H1 (cell line): ENCODE data around the gene UVSSA. TPM values are rescaled to one million over a fixed set of nuclear protein-coding genes. Genes with fewer than 3 reads are reported as not detected.

Experiments used
- CHD2 ChIP-seq: IDR thresholded peaks from 2 replicates; pipeline ENCODE4 v1.6.1; 2012; ENCODE audit warnings: low read length, improper control_type of control experiment
- EP300 ChIP-seq, 2 experiments: IDR thresholded peaks; 1 replicate in 1 of 2; 2 replicates in 1 of 2; pipeline ENCODE4 v1.6.1; 2011 to 2012; ENCODE audit warnings: low read depth in 2 of 2, low read length in 2 of 2, mild to moderate bottlenecking in 2 of 2, borderline replicate concordance in 1 of 2, inconsistent platforms in 1 of 2, moderate library complexity in 1 of 2
- EZH2 ChIP-seq: fragments of 200-600 bp; sonication (generic); IDR thresholded peaks from 2 replicates; pipeline ENCODE4 v1.7.1; 2012; ENCODE audit warnings: low read depth, mild to moderate bottlenecking, moderate library complexity, low read length, inconsistent platforms; ENCODE audit not compliant: severe bottlenecking
- RBBP5 ChIP-seq: IDR thresholded peaks from 2 replicates; pipeline ENCODE4 v1.7.1; 2012; ENCODE audit warnings: low read depth, mild to moderate bottlenecking, inconsistent platforms, low read length, moderate library complexity, borderline replicate concordance
- SP1 ChIP-seq: IDR thresholded peaks from 2 replicates; pipeline ENCODE4 v1.6.1; 2011; ENCODE audit warnings: low read depth, low read length
- SUZ12 ChIP-seq: fragments of 200-600 bp; sonication (generic); IDR thresholded peaks from 2 replicates; pipeline ENCODE4 v1.6.1; 2012; ENCODE audit warnings: mild to moderate bottlenecking, inconsistent platforms, low read length, moderate library complexity, mixed read lengths
- polyA plus RNA-seq, 7 experiments: library from polyadenylated mRNA; depleted of rRNA in 3 of 7; stranded (reverse) in 5 of 7; unstranded in 2 of 7; fragments of >200 nt in 5 of 7; fragments of 200-250 nt in 2 of 7; gene quantifications; 1 replicate in 5 of 7; 2 replicates in 1 of 7; 4 replicates in 1 of 7; pipeline versions ENCODE4 v1.2.1 to v1.2.3, GENCODE V29; 2011 to 2013; ENCODE audit warnings: missing spikeins in 2 of 7, mixed read lengths in 2 of 7
- total RNA-seq: library from RNA; stranded (reverse); fragmentation: NEBNext Ultra II Directional; extraction: Animal tissue kit (Norgen Biotek cat#: 25700); gene quantifications from 2 replicates; pipeline ENCODE4 v1.2.1, GENCODE V29; 2021
- TF ChIP-seq, protein P1 (sequence below), 3 experiments: IDR thresholded peaks; 1 replicate in 2 of 3; 2 replicates in 1 of 3; pipeline versions ENCODE4 v1.5.1 to v1.6.1; 2011; ENCODE audit warnings: low read length in 3 of 3, mild to moderate bottlenecking in 3 of 3, inconsistent platforms in 2 of 3, low read depth in 1 of 3, moderate library complexity in 1 of 3; ENCODE audit not compliant: insufficient read depth in 1 of 3; ENCODE audit errors: control extremely low read depth in 1 of 3

Gene UVSSA
- total and polyA plus RNA-seq, 2 of the 8 experiments (the other 6 are each of a cell fraction or from before 2014, with no cell fraction given), result 14.5 to 19.4 TPM

DNA sequence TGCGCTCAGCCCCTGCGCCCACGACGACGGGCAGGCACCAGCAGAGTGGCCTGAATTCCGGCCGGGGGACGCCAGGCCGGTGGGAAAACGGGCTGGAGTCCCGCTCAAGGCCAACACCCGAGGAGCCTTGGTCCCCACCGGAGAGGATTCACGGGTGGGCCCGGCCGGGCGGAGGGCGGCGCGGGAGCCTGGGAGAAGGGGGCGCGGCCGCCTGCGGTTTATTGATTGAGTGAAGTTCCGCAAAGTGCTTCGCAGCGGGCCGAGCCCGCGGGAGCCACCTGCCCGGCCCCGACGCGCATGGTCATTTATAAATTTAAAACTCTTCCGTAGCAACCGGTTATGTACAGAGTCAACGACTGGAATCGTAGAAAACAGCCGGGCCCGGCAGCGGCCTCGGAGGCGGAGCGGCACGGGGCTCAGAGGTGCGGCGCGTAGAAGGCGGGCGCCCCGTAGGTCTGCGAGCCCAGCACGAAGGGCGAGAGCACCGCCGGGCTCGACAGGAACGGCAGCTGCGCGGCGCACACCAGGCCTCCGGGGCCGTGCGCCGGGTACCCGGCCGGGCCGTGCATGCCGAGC lies 55.6 kb downstream of the UVSSA start (continued):
- TF ChIP-seq RBBP5 (no peak), SUZ12 (peak; percentile 89), CHD2 (no peak), SP1 (no peak), EZH2 (peak; percentile 88), EP300 (IDR thresholded peaks at IDR 0.05; ENCODE audit: borderline replicate concordance in 1 of 2, low read depth in 2 of 2, low read length in 2 of 2) (no peak)
- TF ChIP-seq, protein P1, sequence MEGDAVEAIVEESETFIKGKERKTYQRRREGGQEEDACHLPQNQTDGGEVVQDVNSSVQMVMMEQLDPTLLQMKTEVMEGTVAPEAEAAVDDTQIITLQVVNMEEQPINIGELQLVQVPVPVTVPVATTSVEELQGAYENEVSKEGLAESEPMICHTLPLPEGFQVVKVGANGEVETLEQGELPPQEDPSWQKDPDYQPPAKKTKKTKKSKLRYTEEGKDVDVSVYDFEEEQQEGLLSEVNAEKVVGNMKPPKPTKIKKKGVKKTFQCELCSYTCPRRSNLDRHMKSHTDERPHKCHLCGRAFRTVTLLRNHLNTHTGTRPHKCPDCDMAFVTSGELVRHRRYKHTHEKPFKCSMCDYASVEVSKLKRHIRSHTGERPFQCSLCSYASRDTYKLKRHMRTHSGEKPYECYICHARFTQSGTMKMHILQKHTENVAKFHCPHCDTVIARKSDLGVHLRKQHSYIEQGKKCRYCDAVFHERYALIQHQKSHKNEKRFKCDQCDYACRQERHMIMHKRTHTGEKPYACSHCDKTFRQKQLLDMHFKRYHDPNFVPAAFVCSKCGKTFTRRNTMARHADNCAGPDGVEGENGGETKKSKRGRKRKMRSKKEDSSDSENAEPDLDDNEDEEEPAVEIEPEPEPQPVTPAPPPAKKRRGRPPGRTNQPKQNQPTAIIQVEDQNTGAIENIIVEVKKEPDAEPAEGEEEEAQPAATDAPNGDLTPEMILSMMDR (IDR thresholded peaks at IDR 0.05; ENCODE audit: control extremely low read depth in 1 of 3, insufficient read depth in 1 of 3, low read depth in 1 of 3, low read length in 3 of 3), result no peak
